MM.1S (cell line): ENCODE results near the gene LRRK1.

Experiments
- EZH2 ChIP-seq: fragments of 300-600 bp; sonication (generic); optimal IDR thresholded peaks from 2 replicates; pipeline ENCODE3; 2017; ENCODE audit warnings: low read depth, mild to moderate bottlenecking, antibody characterized with exemption, low read length, mixed read lengths
- TF ChIP-seq, protein P1 (sequence below): fragments of 300-600 bp; sonication (generic); IDR thresholded peaks from 2 replicates; pipeline ENCODE4 v1.5.1; 2016; ENCODE audit warnings: antibody characterized with exemption, low read length, mixed read lengths

DNA sequence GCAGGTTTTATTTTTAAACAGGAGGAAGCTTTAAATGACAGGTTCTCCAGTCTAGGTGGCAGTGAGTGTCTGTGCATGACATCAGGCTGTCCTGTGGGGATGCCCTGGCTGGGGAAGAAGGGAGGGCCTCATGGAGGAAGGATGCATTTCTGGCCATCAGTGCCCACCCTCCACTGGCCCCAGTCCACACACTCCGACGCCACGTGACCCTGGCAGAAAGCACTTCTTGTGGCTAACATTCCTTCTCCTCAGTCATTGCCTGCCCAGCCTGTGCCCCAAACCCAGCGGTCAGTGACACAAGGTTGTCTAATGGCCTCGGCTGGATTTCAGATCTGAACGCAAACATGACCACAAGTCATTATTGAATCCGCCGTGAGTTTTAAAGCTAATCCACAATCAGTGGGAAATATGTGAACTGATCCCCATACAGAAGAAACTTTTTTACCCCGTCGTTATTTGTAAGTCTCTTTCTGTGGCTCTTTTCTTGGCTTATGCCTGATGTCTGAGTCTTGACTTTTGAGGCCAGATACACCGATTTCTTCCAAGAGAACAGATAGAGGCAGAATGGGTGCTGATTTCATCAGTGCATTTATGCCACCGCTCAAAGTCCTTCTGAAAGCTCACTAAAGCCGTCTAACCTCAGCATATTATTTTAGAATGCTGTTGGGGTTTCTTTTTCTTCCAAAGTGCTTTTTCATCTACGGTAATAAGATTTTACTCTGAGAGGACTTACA lies 17.3 kb upstream of the LRRK1 start:
- TF ChIP-seq, protein P1, sequence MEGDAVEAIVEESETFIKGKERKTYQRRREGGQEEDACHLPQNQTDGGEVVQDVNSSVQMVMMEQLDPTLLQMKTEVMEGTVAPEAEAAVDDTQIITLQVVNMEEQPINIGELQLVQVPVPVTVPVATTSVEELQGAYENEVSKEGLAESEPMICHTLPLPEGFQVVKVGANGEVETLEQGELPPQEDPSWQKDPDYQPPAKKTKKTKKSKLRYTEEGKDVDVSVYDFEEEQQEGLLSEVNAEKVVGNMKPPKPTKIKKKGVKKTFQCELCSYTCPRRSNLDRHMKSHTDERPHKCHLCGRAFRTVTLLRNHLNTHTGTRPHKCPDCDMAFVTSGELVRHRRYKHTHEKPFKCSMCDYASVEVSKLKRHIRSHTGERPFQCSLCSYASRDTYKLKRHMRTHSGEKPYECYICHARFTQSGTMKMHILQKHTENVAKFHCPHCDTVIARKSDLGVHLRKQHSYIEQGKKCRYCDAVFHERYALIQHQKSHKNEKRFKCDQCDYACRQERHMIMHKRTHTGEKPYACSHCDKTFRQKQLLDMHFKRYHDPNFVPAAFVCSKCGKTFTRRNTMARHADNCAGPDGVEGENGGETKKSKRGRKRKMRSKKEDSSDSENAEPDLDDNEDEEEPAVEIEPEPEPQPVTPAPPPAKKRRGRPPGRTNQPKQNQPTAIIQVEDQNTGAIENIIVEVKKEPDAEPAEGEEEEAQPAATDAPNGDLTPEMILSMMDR = no peak
- TF ChIP-seq EZH2 = no peak
